Gastrocnemius medialis (tissue), 4 donors: ENCODE data around the gene PRR19.

Source experiments
- CTCF ChIP-seq, 5 experiments: fragments of 450-650 bp in 3 of 5; fragments of 200-600 bp in 2 of 5; sonication (generic) in 2 of 5; IDR thresholded peaks in 4 of 5; conservative IDR thresholded peaks in 1 of 5; 1 replicate in 4 of 5; 2 replicates in 1 of 5; pipeline ENCODE4 v1.5.1; 2016 to 2019; ENCODE audit warnings: antibody characterized with exemption in 5 of 5, mild to moderate bottlenecking in 3 of 5, moderate library complexity in 3 of 5
- POLR2A ChIP-seq, 2 donors: fragments of 450-650 bp; IDR thresholded peaks; one replicate each; pipeline ENCODE4 v1.6.1; 2017; ENCODE audit warnings: antibody characterized with exemption in 2 of 2, mild to moderate bottlenecking in 2 of 2, moderate library complexity in 2 of 2

- no peak for TF ChIP-seq CTCF (IDR thresholded peaks at IDR 0.05 in 4 of 5, conservative IDR thresholded peaks at IDR 0.05 in 1 of 5)
- no peak for TF ChIP-seq POLR2A (IDR thresholded peaks at IDR 0.05)
These were observed 34.0 kb downstream of the PRR19 start for GRCh38 chr19:42335971-42336370.
